Right lobe of liver (tissue), 4 donors: Measurements from ENCODE around the gene GABBR1.

ENCODE experiments used
- POLR2A ChIP-seq: fragments of 450-650 bp; IDR thresholded peaks from one replicate; pipeline ENCODE4 v1.6.1; 2017; ENCODE audit warnings: antibody characterized with exemption, mild to moderate bottlenecking
- TF ChIP-seq, protein P1 (sequence below), 4 donors: fragments of 200-600 bp in 3 of 4; fragments of 450-650 bp in 1 of 4; IDR thresholded peaks; one replicate each; pipeline versions ENCODE4 v1.5.1 to v1.8.0; 2016 to 2022; ENCODE audit warnings: antibody characterized with exemption in 4 of 4, mild to moderate bottlenecking in 2 of 4
- donor health status: DM: no; HTN: no; CAD: no.
- donor health status: DM: no; HTN: no; CAD: no.
- donor health status: DM: no; HTN: yes; CAD: no.

DNA sequence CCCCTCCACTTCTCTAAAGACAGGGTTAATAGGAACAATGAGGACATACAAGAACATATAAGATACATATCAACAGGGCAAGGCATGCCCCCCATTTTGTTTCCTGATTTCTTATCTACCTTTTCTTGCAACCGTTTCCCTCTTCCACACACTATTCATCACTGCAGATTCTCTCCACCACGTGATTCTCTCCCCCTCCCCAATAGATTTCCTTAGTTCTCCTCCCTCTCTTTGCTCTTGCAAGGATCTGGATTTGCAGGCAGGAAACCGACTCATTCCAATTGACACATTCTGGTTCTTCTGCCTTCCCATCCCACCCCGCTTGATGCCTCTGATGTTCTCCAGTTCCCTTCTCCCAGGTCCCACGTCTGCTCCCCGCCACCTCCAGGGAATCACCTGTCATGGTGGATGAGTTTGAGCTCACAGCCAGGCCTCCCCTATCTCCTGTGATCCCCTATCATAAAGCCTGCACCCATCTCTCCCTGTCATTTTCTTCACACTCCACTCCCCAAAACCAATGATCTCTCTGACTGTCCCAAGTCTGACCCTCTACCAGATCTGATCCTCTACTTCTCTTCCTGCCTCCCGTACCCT is 7.5 kb downstream of the GABBR1 start:
- TF ChIP-seq, protein P1, sequence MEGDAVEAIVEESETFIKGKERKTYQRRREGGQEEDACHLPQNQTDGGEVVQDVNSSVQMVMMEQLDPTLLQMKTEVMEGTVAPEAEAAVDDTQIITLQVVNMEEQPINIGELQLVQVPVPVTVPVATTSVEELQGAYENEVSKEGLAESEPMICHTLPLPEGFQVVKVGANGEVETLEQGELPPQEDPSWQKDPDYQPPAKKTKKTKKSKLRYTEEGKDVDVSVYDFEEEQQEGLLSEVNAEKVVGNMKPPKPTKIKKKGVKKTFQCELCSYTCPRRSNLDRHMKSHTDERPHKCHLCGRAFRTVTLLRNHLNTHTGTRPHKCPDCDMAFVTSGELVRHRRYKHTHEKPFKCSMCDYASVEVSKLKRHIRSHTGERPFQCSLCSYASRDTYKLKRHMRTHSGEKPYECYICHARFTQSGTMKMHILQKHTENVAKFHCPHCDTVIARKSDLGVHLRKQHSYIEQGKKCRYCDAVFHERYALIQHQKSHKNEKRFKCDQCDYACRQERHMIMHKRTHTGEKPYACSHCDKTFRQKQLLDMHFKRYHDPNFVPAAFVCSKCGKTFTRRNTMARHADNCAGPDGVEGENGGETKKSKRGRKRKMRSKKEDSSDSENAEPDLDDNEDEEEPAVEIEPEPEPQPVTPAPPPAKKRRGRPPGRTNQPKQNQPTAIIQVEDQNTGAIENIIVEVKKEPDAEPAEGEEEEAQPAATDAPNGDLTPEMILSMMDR (IDR thresholded peaks at IDR 0.05), result no peak
- no peak for TF ChIP-seq POLR2A
